PC-3 (cell line): Measurements from ENCODE around the gene HSPH1.

Experiments used
- CTCF ChIP-seq: fragments of 300-600 bp; sonication (generic); conservative IDR thresholded peaks from 2 replicates; pipeline ENCODE4 v1.5.1; 2017; ENCODE audit warnings: antibody characterized with exemption, low read depth, mild to moderate bottlenecking, low read length
- EZH2phosphoT487 ChIP-seq: fragments of 300-600 bp; sonication (generic); IDR thresholded peaks from 2 replicates; pipeline ENCODE4 v1.6.1; 2018; ENCODE audit warnings: mild to moderate bottlenecking, antibody characterized with exemption, low read length, borderline replicate concordance

- TF ChIP-seq CTCF (no peak), EZH2phosphoT487 (no peak)
These were observed 2.4 kb downstream of the HSPH1 start for GRCh38 chr13:31159306-31159705.
